Keratinocyte (primary cell): ENCODE measurements around the gene LHX2. TPM values are rescaled to one million over a fixed set of nuclear protein-coding genes. Genes with fewer than 3 reads are reported as not detected.

Experiments used
- DNase-seq: peaks from one replicate; pipeline ENCODE4 v3.0.0-alpha.2; 2011; ENCODE audit warnings: low read depth, missing footprints, low spot score
- FAIRE-seq: peaks from 2 replicates; lab custom pipeline; 2011; peaks lifted over from hg19 to GRCh38; lab: Jason Lieb, UNC
- H2AFZ ChIP-seq: 2 replicates; pipeline ENCODE4 v1.6.0; 2012; ENCODE audit warnings: low read length, control low read depth, inconsistent platforms; ENCODE audit not compliant: control insufficient read depth
- H3K27ac ChIP-seq: 2 replicates; pipeline ENCODE4 v1.5.1; 2011; ENCODE audit warnings: low read length; ENCODE audit not compliant: control insufficient read depth, insufficient read depth
- H3K27me3 ChIP-seq: 3 replicates; pipeline ENCODE4 v1.6.0; 2011; ENCODE audit warnings: low read length; ENCODE audit not compliant: control insufficient read depth, insufficient read depth; ENCODE audit errors: extremely low read depth
- H3K36me3 ChIP-seq, 2 experiments: 2 replicates in 1 of 2; 3 replicates in 1 of 2; pipeline ENCODE4 v1.5.1; 2011; ENCODE audit warnings: low read length in 2 of 2, mild to moderate bottlenecking in 1 of 2; ENCODE audit not compliant: control insufficient read depth in 2 of 2, insufficient read depth in 2 of 2; ENCODE audit errors: extremely low read depth in 1 of 2
- H3K4me1 ChIP-seq: 3 replicates; pipeline ENCODE4 v1.5.1; 2011; ENCODE audit warnings: low read length; ENCODE audit not compliant: control insufficient read depth, insufficient read depth; ENCODE audit errors: extremely low read depth
- H3K4me2 ChIP-seq: 3 replicates; pipeline ENCODE4 v1.6.0; 2011; ENCODE audit warnings: low read depth, low read length; ENCODE audit not compliant: control insufficient read depth, insufficient read depth; ENCODE audit errors: extremely low read depth
- H3K4me3 ChIP-seq, 3 experiments: fragments of 200-600 bp in 1 of 3; sonication (generic) in 1 of 3; 2 replicates in 2 of 3; 3 replicates in 1 of 3; pipeline ENCODE4 v1.5.1; 2011 to 2016; ENCODE audit warnings: low read length in 3 of 3, mild to moderate bottlenecking in 3 of 3, control low read depth in 2 of 3, inconsistent platforms in 1 of 3, low read depth in 1 of 3, mixed read lengths in 1 of 3, mixed run types in 1 of 3, moderate library complexity in 1 of 3; ENCODE audit not compliant: control insufficient read depth in 2 of 3, insufficient read depth in 2 of 3; ENCODE audit errors: extremely low read depth in 1 of 3
- H3K79me2 ChIP-seq: 2 replicates; pipeline ENCODE4 v1.6.0; 2012; ENCODE audit warnings: low read length; ENCODE audit not compliant: control insufficient read depth, insufficient read depth
- H3K9ac ChIP-seq: 3 replicates; pipeline ENCODE4 v1.6.0; 2011; ENCODE audit warnings: low read length; ENCODE audit not compliant: control insufficient read depth, insufficient read depth; ENCODE audit errors: extremely low read depth
- H3K9me1 ChIP-seq: 3 replicates; pipeline ENCODE4 v1.6.0; 2011; ENCODE audit warnings: low read length; ENCODE audit not compliant: control insufficient read depth, insufficient read depth; ENCODE audit errors: extremely low read depth
- H3K9me3 ChIP-seq: 2 replicates; pipeline ENCODE4 v1.5.1; 2012; ENCODE audit warnings: low read depth, low read length; ENCODE audit not compliant: control insufficient read depth
- H4K20me1 ChIP-seq: 3 replicates; pipeline ENCODE4 v1.6.0; 2011; ENCODE audit warnings: low read length; ENCODE audit not compliant: control insufficient read depth, insufficient read depth; ENCODE audit errors: extremely low read depth
- EZH2 ChIP-seq: IDR thresholded peaks from one replicate; pipeline ENCODE4 v1.6.1; 2012; ENCODE audit warnings: inconsistent platforms, mild to moderate bottlenecking, low read length, moderate library complexity
- dilution Hi-C: fragments of 300-500 bp; cut with MboI; formaldehyde crosslinking; loops from one replicate; pipeline ENCODE4 v1.7.0; 2020; ENCODE audit warnings: low sequenced_read_pairs; ENCODE audit not compliant: extremely low pct_ligation_motif_present
- polyA plus RNA-seq, 5 experiments: library from polyadenylated mRNA; depleted of rRNA in 3 of 5; stranded (reverse) in 3 of 5; stranded (forward) in 1 of 5; unstranded in 1 of 5; fragments of >200 nt; gene quantifications; 1 replicate in 1 of 5; 2 replicates in 3 of 5; 3 replicates in 1 of 5; pipeline versions ENCODE4 v1.2.1 to v1.2.3, GENCODE V29; 2011 to 2012; ENCODE audit warnings: missing spikeins in 2 of 5, low read depth in 1 of 5, low replicate concordance in 1 of 5
- TF ChIP-seq, protein P1 (sequence below), 3 experiments: IDR thresholded peaks in 1 of 3; conservative IDR thresholded peaks in 1 of 3; optimal IDR thresholded peaks in 1 of 3; 2 replicates in 2 of 3; 3 replicates in 1 of 3; pipeline versions ENCODE3 to v1.5.1; 2011; ENCODE audit warnings: low read length in 3 of 3, mild to moderate bottlenecking in 3 of 3, moderate library complexity in 2 of 3, control low read depth in 1 of 3, inconsistent platforms in 1 of 3; ENCODE audit not compliant: insufficient read depth in 2 of 3; ENCODE audit errors: extremely low read depth in 1 of 3

Gene LHX2
- polyA plus RNA-seq, 1 donor (not counting 4 experiments of a cell fraction or from before 2014, with no cell fraction given): 0.07 TPM

DNA sequence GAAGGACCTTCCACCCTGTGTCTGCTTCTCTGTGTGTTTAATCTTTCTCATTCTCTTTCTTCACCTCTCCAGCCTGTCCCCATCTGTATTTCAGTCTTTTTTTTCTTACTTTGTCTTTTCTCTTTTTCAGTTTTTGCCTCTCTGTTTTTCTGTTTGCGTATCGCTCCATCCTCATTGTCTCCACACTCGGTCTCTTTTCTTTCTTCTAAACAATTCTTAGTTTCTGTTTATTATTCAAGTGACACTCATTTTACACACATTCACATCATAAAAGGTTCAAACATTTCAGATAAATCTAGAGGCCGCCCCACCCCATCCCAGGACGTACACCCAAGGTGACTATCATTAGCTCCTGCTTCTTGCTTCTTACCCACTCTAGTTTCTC, 9.8 kb downstream of the LHX2 start:
- dilution Hi-C loops: no loop called here
- no peak overlapping the region for H3K9ac ChIP-seq
- H3K27ac ChIP-seq: no peak overlapping the region
- no peak overlapping the region for H3K4me3 ChIP-seq
- no peaks in the 10 kb centered on the region for H3K36me3 ChIP-seq
- no peak overlapping the region for H2AFZ ChIP-seq
- H3K4me2 ChIP-seq: no peak overlapping the region
- no peaks in the 10 kb centered on the region for H3K9me1 ChIP-seq
- DNase-seq (no peak), FAIRE-seq (no peak)
- no peaks in the 10 kb centered on the region for H3K4me1 ChIP-seq
- H3K9me3 ChIP-seq: no peaks in the 10 kb centered on the region
- TF ChIP-seq EZH2: no peak
- TF ChIP-seq, protein P1, sequence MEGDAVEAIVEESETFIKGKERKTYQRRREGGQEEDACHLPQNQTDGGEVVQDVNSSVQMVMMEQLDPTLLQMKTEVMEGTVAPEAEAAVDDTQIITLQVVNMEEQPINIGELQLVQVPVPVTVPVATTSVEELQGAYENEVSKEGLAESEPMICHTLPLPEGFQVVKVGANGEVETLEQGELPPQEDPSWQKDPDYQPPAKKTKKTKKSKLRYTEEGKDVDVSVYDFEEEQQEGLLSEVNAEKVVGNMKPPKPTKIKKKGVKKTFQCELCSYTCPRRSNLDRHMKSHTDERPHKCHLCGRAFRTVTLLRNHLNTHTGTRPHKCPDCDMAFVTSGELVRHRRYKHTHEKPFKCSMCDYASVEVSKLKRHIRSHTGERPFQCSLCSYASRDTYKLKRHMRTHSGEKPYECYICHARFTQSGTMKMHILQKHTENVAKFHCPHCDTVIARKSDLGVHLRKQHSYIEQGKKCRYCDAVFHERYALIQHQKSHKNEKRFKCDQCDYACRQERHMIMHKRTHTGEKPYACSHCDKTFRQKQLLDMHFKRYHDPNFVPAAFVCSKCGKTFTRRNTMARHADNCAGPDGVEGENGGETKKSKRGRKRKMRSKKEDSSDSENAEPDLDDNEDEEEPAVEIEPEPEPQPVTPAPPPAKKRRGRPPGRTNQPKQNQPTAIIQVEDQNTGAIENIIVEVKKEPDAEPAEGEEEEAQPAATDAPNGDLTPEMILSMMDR (optimal IDR thresholded peaks at IDR 0.05 in 1 of 3, IDR thresholded peaks at IDR 0.05 in 1 of 3, conservative IDR thresholded peaks at IDR 0.05 in 1 of 3; ENCODE audit: extremely low read depth in 1 of 3, insufficient read depth in 2 of 3, low read length in 3 of 3): no peak
- peaks cover 90% of the 10 kb centered on the region for H3K27me3 ChIP-seq
- no peaks in the 10 kb centered on the region for H3K79me2 ChIP-seq
- no peaks in the 10 kb centered on the region for H4K20me1 ChIP-seq

DNA sequence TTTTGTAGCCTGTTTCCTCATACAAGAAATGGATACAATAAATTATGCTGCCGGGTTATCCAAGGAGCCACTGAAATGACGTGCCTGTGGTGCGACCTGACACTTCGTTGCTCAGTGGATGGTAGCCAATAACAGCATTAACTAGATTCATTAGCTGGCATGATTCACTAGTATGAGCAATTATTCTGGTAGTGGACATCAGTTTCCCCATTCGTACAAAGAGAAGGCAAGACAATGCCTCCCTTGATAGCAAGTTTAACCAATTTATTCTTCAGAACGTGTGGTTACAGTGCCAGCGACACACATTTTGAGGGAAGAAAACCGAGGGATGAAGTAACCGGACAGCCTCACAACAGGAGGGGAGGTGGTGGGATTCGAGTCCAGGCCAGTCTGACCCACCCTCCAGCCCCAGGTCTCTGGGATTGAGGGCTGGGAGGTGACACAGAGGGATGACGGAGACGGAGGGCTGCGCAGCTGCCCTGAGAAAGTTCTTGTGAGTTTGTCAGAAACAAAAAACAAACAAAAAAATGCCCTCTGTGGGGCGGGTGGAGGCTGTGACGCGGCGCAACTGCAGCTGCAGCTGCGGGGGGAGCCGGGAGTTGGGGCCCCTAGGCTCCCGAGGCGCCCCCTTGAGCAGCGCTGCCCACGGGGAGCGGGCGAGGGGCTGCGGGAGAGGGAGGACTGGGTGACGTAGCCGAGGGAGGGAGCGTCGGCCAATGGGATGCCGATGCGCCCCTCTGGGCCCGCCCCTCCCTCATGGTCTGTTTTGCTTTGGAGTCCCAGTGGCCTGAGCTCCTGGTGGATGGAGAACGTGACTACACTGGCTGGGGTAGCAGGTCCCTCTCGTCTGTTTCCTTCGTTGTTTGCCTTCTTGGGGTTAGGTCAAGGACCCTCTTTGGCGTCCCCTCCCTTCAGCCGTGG, 10.9 kb downstream of the LHX2 start:
- Histone ChIP-seq H3K4me1 (no peaks in the 10 kb centered on the region), H3K9ac (no peak overlapping the region), H3K27me3 (peaks cover 85% of the 10 kb centered on the region), H4K20me1 (no peaks in the 10 kb centered on the region), H3K9me1 (no peaks in the 10 kb centered on the region), H3K36me3 (no peaks in the 10 kb centered on the region), H3K4me2 (no peak overlapping the region), H3K79me2 (no peaks in the 10 kb centered on the region), H2AFZ (no peak overlapping the region), H3K9me3 (no peaks in the 10 kb centered on the region), H3K27ac (no peak overlapping the region), H3K4me3 (no peak overlapping the region)
- dilution Hi-C loops: no loop called here
- peak; percentile 70 for TF ChIP-seq EZH2
- TF ChIP-seq, protein P1 (optimal IDR thresholded peaks at IDR 0.05 in 1 of 3, IDR thresholded peaks at IDR 0.05 in 1 of 3, conservative IDR thresholded peaks at IDR 0.05 in 1 of 3; ENCODE audit: extremely low read depth in 1 of 3, insufficient read depth in 2 of 3, low read length in 3 of 3): no peak
- no peak for FAIRE-seq
- no peak for DNase-seq
